ENCODE measurements around the gene NVL.
"Not testable (repeated sequence)": the region's sequence is repeated elsewhere in the genome, so short reads cannot be mapped to it uniquely, and the experiment has no call there.

Gene NVL

DNA sequence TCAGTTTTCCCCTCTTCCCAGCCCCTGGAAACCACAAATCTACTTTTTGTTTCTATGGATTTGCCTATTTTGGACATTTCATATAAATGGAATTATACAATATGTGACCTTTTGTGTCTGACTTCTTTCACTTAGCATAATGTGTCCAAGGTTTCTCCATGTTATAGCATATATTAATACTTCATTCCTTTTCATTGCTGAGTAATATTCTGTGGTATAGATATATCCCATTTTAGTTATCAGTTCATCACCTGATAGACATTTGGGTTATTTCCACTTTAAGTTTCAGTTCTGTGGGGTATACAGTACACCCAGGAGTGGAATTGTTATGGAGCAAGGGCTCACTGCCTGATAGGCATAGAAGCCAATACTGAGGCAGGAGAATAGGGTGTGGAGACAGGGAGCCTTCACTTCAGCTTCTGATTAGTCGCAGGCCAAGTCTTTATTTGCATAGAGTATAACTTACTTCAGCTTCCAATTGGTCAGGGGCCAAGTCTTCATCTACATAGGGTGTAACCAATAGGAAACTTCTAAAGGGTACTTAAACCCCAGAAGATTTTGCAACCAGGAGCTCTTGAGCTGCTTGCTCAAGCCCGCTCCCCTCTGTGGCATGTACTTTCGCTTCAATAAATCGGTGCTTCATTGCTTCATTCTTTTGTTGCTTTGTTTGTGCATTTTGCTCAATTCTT lies 8.3 kb upstream of the NVL start:
- DNase-seq (ENCODE audit: low read depth in 2 of 2), result no peak

- no peak for DNase-seq (ENCODE audit: low read depth in 2 of 2)
These were observed 4.2 kb upstream of the NVL start for GRCh38 chr1:224333939-224334786.

GRCh38 chr1:224333309-224333926 lies 3.4 kb upstream of the NVL start:
- no peak for DNase-seq (ENCODE audit: low read depth in 2 of 2)

GRCh38 chr1:224331824-224332223 lies 1.9 kb upstream of the NVL start:
- no peak for DNase-seq (ENCODE audit: low read depth in 2 of 2)

- no peak for DNase-seq (ENCODE audit: low read depth in 2 of 2)
These were observed 1.4 kb upstream of the NVL start for GRCh38 chr1:224331326-224331725.

GRCh38 chr1:224329484-224329841 lies 509 bp downstream of the NVL start:
- DNase-seq (ENCODE audit: low read depth in 2 of 2), result no peak

DNA sequence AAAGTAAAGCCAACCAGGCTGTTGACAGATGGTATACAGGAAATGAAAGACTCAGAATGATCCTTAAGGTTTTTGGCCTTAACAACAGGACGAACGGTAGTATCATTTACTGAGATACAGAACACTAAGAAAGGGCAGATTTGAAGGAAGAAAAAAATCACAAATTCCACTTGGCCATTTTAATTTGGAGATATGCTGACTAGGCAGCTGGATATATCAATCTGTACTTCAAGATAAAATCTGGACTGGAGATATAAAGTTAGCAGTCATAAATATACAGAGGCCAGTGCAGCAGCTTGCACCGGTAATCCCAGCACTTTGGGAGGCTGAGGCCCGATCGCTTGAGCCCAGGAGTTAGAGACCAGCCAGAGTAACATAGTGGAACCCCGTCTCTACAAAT lies 1.3 kb downstream of the NVL start:
- DNase-seq (ENCODE audit: low read depth in 2 of 2), result no peak

DNA sequence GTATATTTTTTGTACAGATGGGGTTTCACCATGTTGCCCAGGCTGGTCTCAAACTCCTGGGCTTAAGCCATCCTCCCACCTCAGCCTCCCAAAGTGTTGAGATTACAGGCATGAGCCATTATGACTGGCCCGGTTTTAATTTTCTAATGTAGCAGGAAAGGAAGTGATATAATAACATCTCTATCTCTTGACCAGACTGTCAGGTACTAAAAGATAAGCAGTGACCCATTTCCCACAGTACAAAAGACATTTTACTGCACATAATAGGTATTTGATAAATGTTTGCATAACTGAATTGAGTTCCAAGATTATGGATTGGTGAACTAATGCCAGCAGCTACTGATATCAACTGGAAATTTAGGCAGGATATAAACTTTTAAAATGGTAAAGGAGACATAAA lies 4.0 kb downstream of the NVL start:
- DNase-seq (ENCODE audit: low read depth in 2 of 2), result no peak

- no peak for DNase-seq (ENCODE audit: low read depth in 2 of 2)
These were observed 8.3 kb downstream of the NVL start for GRCh38 chr1:224321706-224322105.

- no peak for DNase-seq (ENCODE audit: low read depth in 2 of 2)
These were observed 12.5 kb downstream of the NVL start for GRCh38 chr1:224317383-224318045.

- DNase-seq (ENCODE audit: low read depth in 2 of 2), result no peak
These were observed 17.9 kb downstream of the NVL start for GRCh38 chr1:224312025-224312424.

DNA sequence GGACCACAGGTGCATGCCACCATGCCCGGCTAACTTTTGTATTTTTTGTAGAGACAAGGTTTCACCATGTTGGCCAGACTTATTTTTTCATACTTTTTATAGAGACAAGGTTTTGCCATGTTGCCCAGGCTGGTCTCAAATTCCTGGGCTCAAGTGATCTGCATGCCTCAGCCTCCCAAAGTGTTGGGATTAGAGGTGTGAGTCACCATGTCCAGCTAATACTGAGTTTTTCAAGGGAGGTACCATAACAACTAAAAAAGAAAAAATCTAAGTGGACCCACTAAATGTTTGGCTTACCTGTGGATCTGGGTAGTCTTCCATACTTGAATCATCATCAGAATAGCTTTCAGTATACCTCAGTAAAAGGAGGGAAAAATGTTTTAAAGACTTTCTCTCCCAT lies 18.5 kb downstream of the NVL start:
- not testable (repeated sequence) for DNase-seq (ENCODE audit: low read depth in 2 of 2)

- no peak for DNase-seq (ENCODE audit: low read depth in 2 of 2)
These were observed 21.9 kb downstream of the NVL start for GRCh38 chr1:224308064-224308463.

DNA sequence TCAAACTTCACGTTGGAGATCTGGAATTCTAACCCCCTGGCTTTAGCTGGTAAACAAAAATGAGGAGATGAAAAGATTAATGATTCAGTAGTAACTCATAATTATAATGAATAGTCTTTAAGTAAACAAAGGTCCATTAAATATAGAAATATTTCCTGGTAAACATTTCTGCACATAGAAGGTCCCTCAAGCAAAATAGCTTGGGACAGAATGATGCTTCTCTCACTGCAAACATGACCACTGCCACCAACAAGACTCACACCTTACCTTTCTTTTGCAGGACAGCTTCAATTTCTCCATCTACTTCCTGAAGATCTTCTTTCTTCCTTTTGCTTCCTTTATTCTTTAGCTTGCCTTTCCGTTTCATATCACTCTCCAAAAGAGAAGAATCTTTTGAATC lies 25.2 kb downstream of the NVL start:
- no peak for DNase-seq (ENCODE audit: low read depth in 2 of 2)

DNA sequence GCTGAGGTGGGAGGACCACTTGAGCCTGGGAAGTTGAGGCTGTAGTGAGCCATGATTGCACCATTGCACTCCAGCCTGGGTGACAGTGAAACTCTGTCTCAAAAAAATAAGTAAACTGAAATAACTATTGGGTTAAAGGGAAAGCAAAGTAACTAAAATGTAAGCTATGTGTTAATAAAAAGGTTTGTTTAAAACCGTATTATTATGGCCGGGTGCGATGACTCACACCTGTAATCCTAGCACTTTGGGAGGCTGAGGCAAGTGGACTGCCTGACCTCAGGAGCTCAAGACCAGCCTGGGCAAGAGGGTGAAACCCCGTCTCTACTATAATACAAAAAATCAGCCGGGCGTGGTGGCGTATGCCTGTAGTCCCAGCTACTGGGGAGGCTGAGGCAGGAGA lies 27.0 kb downstream of the NVL start:
- no peak for DNase-seq (ENCODE audit: low read depth in 2 of 2)

DNA sequence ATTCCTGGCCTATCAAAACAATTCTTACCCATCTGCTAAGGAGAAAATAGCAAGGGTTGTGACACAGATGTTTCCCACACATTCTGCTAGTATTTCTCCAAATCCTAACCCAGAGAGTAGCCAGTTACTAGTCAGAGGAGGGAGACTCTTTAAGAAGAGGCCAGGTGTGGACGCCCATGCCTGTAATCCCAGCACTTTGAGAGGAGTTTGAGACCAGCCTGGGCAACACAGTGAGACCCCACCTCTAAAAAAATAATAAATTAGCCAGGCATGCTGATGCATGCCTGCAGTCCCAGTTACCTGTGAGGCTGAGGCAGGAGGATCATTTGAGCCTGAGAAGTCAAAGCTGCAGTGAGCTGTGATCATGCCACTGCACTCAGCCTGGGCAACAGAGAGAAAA lies 28.6 kb downstream of the NVL start:
- no peak for DNase-seq (ENCODE audit: low read depth in 2 of 2)

DNA sequence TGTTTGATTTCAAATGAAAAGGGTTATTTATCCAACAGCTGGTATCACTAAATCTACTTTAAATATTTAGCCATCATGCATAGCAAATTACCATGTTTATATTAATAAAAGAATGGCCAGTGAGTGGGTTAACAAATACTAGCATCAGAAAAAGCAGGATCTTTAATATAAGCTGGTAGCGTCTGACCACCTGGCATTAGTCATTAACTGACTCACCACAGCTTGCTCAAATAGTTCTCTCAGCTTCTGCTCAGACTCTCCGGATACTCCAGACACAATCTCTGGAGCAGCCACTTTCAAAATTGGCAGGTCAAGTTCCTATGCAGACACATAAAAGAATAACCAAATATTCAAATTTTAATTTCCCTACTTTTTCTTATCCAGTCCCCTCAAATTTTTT lies 29.6 kb downstream of the NVL start:
- DNase-seq (ENCODE audit: low read depth in 2 of 2), result no peak

- DNase-seq (ENCODE audit: low read depth in 2 of 2), result no peak
These were observed 31.3 kb downstream of the NVL start for GRCh38 chr1:224298346-224299330.

- no peak for DNase-seq (ENCODE audit: low read depth in 2 of 2)
These were observed 35.2 kb downstream of the NVL start for GRCh38 chr1:224294775-224295174.

DNA sequence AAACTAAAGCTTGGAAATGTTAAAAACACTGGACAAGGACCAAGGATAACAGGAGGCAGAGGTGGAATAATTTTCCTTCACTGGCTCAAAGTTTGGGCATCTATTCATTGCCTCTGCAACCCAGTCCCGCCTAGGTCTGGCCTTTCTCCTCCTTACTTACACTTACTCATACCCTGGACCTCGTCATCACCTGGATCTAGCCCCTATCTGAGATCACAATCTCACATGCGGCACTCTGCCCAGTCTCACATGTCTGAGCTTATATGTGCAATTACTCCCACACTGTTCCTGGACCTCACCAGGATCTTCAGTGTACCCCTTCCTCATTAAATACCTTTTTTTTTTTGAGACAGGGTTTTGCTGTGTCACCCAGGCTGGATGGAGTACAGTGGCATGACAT lies 37.6 kb downstream of the NVL start:
- DNase-seq (ENCODE audit: low read depth in 2 of 2), result no peak

GRCh38 chr1:224289396-224289795 lies 40.6 kb downstream of the NVL start:
- no peak for DNase-seq (ENCODE audit: low read depth in 2 of 2)

All from stimulated activated CD8-positive, alpha-beta memory T cell treated with anti-CD3 and anti-CD28 coated beads, Interleukin-2, amount 100 ng/mL, for 48 hours (primary cell).